Stomach (tissue), 4 donors: ENCODE results near the gene OR4P4.

Source experiments
- CTCF ChIP-seq, 7 experiments: fragments of 450-650 bp in 4 of 7; fragments of 200-600 bp in 3 of 7; sonication (generic) in 3 of 7; IDR thresholded peaks; one replicate each; pipeline ENCODE4 v1.5.1; 2016 to 2019; ENCODE audit warnings: antibody characterized with exemption in 7 of 7, control low read depth in 2 of 7, mild to moderate bottlenecking in 1 of 7
- POLR2A ChIP-seq, 4 donors: fragments of 450-650 bp; IDR thresholded peaks; one replicate each; pipeline ENCODE4 v1.6.1; 2016; ENCODE audit warnings: antibody characterized with exemption in 4 of 4, control low read depth in 2 of 4, mild to moderate bottlenecking in 1 of 4, moderate library complexity in 1 of 4

GRCh38 chr11:55673860-55674259, 38.9 kb downstream of the OR4P4 start:
- TF ChIP-seq CTCF (IDR thresholded peaks at IDR 0.05) (no peak), POLR2A (IDR thresholded peaks at IDR 0.05) (no peak)
